CD4-positive, alpha-beta T cell (primary cell): ENCODE measurements around the gene PHRF1. TPM values are rescaled to one million over a fixed set of nuclear protein-coding genes. Genes with fewer than 3 reads are reported as not detected.

Experiments
- ATAC-seq: fragments of 200-7000 bp; cut with Tn5 transposase; one replicate; pipeline ENCODE4 v1.10.0; 2022; ENCODE audit warnings: mild to moderate bottlenecking; ENCODE audit not compliant: poor library complexity
- CTCF ChIA-PET: fragments of 350-600 bp; sonication (Branson Sonifier 250); formaldehyde crosslinking; loops from one replicate; lab custom pipeline; 2021; ENCODE audit warnings: antibody characterized with exemption, inconsistent platforms; lab: Charles Lee
- POLR2A ChIA-PET: fragments of 350-600 bp; sonication (Branson Sonifier 250); formaldehyde crosslinking; loops from one replicate; lab custom pipeline; 2021; ENCODE audit warnings: antibody characterized with exemption, inconsistent platforms; lab: Charles Lee
- DNase-seq, 14 experiments: peaks; one replicate each; pipeline ENCODE4 v3.0.0-alpha.2; 2013 to 2020; ENCODE audit warnings: mixed read lengths in 2 of 14
- H3K27ac ChIP-seq, 2 donors: one replicate each; pipeline versions ENCODE4 v1.5.1 to v1.7.0; 2013; ENCODE audit warnings: low read length in 2 of 2, low read depth in 1 of 2, mild to moderate bottlenecking in 1 of 2
- H3K27me3 ChIP-seq, 2 experiments: 1 replicate in 1 of 2; 2 replicates in 1 of 2; pipeline versions ENCODE4 v1.6.1 to v1.7.0; 2013; ENCODE audit warnings: low read length in 2 of 2, control low read depth in 1 of 2, mild to moderate bottlenecking in 1 of 2, moderate library complexity in 1 of 2; ENCODE audit not compliant: insufficient read depth in 2 of 2, control insufficient read depth in 1 of 2
- H3K36me3 ChIP-seq: one replicate; pipeline ENCODE4 v1.6.1; 2013; ENCODE audit warnings: low read length, control low read depth; ENCODE audit not compliant: insufficient read depth
- H3K4me1 ChIP-seq: one replicate; pipeline ENCODE4 v1.6.1; 2013; ENCODE audit warnings: low read length, control low read depth; ENCODE audit not compliant: insufficient read depth
- H3K4me3 ChIP-seq: one replicate; pipeline ENCODE4 v1.5.1; 2013; ENCODE audit warnings: mild to moderate bottlenecking, low read length, moderate library complexity
- H3K9me3 ChIP-seq, 2 experiments: 1 replicate in 1 of 2; 2 replicates in 1 of 2; pipeline versions ENCODE4 v1.6.1 to v1.7.0; 2013; ENCODE audit warnings: low read length in 2 of 2, mild to moderate bottlenecking in 2 of 2, control low read depth in 1 of 2, moderate library complexity in 1 of 2; ENCODE audit not compliant: control insufficient read depth in 1 of 2, insufficient read depth in 1 of 2
- H3K27ac Mint-ChIP-seq: one replicate; pipeline ENCODE4 v1.8.0; 2020; ENCODE audit warnings: mixed read lengths
- H3K27me3 Mint-ChIP-seq: one replicate; pipeline ENCODE4 v1.8.0; 2021; ENCODE audit warnings: mixed read lengths
- H3K36me3 Mint-ChIP-seq: one replicate; pipeline ENCODE4 v1.8.0; 2021; ENCODE audit warnings: low read depth, mixed read lengths
- H3K4me1 Mint-ChIP-seq: one replicate; pipeline ENCODE4 v1.8.0; 2021; ENCODE audit warnings: low read depth, mixed read lengths
- H3K4me3 Mint-ChIP-seq: one replicate; pipeline ENCODE4 v1.8.0; 2020; ENCODE audit warnings: mild to moderate bottlenecking, mixed read lengths
- H3K9me3 Mint-ChIP-seq: one replicate; pipeline ENCODE4 v1.8.0; 2020; ENCODE audit warnings: mixed read lengths
- intact Hi-C, 2 experiments: fragments of 100-400 bp; cut with DNase I in 1 of 2; cut with micrococcal nuclease in 1 of 2; formaldehyde crosslinking; loops; one replicate each; pipeline versions ENCODE4 v1.15.1 to v1.9.0; 2023 to 2025; cut with DNase I, micrococcal nuclease
- total RNA-seq, 174 experiments: library from RNA in 2 of 174; stranded (reverse) in 2 of 174; gene quantifications; one replicate each; pipeline ENCODE4 v1.2.3 and lab custom pipeline; 2021 to 2026
- TF ChIP-seq, protein P1 (sequence below): fragments of 200-600 bp; IDR thresholded peaks from one replicate; pipeline ENCODE4 v1.8.0; 2022; ENCODE audit warnings: antibody characterized with exemption, mild to moderate bottlenecking

PHRF1 gene
- total RNA-seq, 2 experiments from 2014 or later, result 37.1 to 37.6 TPM

DNA sequence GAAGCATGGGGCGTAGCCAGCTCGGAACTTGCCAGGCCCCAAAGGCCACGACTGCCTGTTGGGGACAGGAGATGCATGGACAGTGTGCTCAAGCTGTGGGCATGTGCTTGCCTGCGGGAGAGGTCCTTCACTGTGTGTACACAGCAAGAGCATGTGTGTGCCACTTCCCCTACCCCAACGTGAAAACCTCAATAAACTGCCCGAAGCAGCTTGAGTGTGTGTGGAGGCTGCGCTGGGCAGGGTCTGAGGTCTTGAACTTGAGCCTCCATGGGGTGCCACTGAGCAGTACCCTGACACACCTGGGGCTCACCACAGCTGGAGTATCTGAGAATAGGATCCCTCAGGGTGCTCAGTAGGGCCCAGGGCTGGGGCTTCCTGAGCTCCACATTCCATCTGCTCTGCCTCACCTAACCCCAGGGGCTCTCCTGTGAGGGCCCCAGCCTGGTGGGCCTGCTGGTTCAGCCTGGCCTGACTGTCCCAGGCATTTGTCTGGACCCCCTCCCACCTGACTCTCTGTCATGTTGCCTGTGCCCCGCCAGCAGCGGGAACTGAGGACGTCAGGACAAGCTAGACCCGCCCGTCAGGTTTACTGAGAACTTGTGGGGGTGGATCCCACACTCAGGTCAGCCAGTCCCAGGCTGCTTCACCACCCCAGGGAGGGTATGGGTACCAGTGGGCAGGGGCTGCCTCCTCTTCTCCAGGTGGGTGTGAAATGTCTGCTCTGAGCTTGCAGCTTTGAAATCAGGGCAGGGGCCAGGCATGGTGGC, 12.3 kb upstream of the PHRF1 start:
- Mint-ChIP-seq H3K4me1 (peaks cover 16% of the 10 kb centered on the region), H3K9me3 (no peaks in the 10 kb centered on the region), H3K27me3 (no peaks in the 10 kb centered on the region), H3K36me3 (peaks cover 9% of the 10 kb centered on the region), H3K27ac (no peak overlapping the region), H3K4me3 (peak overlapping the region; percentile 48)
- TF ChIP-seq, protein P1, sequence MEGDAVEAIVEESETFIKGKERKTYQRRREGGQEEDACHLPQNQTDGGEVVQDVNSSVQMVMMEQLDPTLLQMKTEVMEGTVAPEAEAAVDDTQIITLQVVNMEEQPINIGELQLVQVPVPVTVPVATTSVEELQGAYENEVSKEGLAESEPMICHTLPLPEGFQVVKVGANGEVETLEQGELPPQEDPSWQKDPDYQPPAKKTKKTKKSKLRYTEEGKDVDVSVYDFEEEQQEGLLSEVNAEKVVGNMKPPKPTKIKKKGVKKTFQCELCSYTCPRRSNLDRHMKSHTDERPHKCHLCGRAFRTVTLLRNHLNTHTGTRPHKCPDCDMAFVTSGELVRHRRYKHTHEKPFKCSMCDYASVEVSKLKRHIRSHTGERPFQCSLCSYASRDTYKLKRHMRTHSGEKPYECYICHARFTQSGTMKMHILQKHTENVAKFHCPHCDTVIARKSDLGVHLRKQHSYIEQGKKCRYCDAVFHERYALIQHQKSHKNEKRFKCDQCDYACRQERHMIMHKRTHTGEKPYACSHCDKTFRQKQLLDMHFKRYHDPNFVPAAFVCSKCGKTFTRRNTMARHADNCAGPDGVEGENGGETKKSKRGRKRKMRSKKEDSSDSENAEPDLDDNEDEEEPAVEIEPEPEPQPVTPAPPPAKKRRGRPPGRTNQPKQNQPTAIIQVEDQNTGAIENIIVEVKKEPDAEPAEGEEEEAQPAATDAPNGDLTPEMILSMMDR, result no peak
- H3K36me3 ChIP-seq, result peaks cover 10% of the 10 kb centered on the region
- H3K4me1 ChIP-seq, result peaks cover 34% of the 10 kb centered on the region
- H3K27me3 ChIP-seq, result no peaks in the 10 kb centered on the region
- peak in 1 of 14 experiments; percentile 26 for DNase-seq
- no peak for ATAC-seq
- intact Hi-C loops, result loop anchor here in 1 of 2 experiments (10.0 kb wide), 1 partner anchor 131 kb away; the partner anchor contains the start of genes DEAF1 and TMEM80
- no peak overlapping the region for H3K27ac ChIP-seq
- CTCF ChIA-PET, result no interaction called here
- POLR2A ChIA-PET, result interaction anchor here (3.9 kb wide), 1 partner anchor 12 kb away, joined by 25 read pairs; the partner anchor contains the start of gene PHRF1
- H3K9me3 ChIP-seq, result no peaks in the 10 kb centered on the region
- H3K4me3 ChIP-seq, result no peak overlapping the region

GRCh38 chr11:565921-566509, 10.3 kb upstream of the PHRF1 start:
- TF ChIP-seq, protein P1, result no peak
- CTCF ChIA-PET, result interaction anchor here (0.8 to 2.6 kb wide), 2 partner anchors 11 to 12 kb away, joined by 3 to 7 read pairs; no protein-coding TSS in a partner anchor
- H3K27ac Mint-ChIP-seq, result no peak overlapping the region

DNA sequence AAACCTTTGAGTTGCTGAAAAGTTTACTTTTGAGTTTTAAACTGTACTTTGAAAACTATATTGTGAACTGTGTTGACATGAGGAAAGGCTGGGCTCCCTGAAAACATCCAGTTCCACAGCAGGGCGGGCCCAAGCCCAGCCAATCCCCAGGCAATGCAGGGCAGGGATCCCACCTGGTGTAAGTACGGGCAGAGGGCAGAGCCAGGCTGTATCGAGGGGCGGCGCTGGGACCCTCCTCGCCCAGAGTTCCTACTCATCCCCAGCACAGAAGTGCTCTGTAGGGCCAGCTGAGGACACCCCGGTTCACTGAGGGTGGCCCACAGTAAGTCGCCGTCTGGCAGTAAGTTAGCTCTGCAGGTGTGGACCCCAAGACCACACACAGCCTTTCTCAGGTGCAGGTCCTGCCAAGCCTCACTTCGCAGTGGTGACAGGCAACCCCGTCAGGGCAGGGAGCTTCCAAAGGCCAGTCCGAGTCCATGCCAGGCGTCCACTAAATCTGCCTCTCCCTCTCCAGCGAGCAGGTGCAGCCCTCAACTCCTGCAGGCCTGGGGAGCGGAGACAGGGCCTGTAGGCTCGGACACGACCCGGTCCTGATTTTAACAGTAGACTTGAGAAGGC, 9.2 kb upstream of the PHRF1 start:
- Histone ChIP-seq H3K27ac (no peak overlapping the region), H3K4me3 (no peak overlapping the region), H3K9me3 (no peaks in the 10 kb centered on the region), H3K36me3 (peaks cover 10% of the 10 kb centered on the region), H3K27me3 (no peaks in the 10 kb centered on the region), H3K4me1 (peaks cover 20% of the 10 kb centered on the region)
- Mint-ChIP-seq H3K27me3 (no peaks in the 10 kb centered on the region), H3K4me1 (peaks cover 4% of the 10 kb centered on the region), H3K9me3 (no peaks in the 10 kb centered on the region), H3K4me3 (peak overlapping the region; percentile 83), H3K36me3 (peaks cover 4% of the 10 kb centered on the region), H3K27ac (peak overlapping the region; percentile 75)
- POLR2A ChIA-PET, result interaction anchor here (0.6 to 3.9 kb wide), 4 partner anchors 9 to 128 kb away, joined by 3 to 25 read pairs (median 14); partner anchors contain the start of genes DEAF1, PHRF1 and TMEM80
- DNase-seq, result no peak
- TF ChIP-seq, protein P1, result no peak
- ATAC-seq, result no peak
- CTCF ChIA-PET, result interaction anchor here (2.6 kb wide), 1 partner anchor 12 kb away, joined by 7 read pairs; no protein-coding TSS in a partner anchor
- intact Hi-C loops, result loop anchor here in 1 of 2 experiments (10.0 kb wide), 1 partner anchor 128 kb away; the partner anchor contains the start of genes DEAF1 and TMEM80

More at GRCh38 chr11:565921-566509, 10.3 kb upstream of the PHRF1 start:
- Histone ChIP-seq H3K36me3 (peaks cover 10% of the 10 kb centered on the region), H3K4me3 (no peak overlapping the region), H3K4me1 (peaks cover 28% of the 10 kb centered on the region), H3K9me3 (no peaks in the 10 kb centered on the region), H3K27me3 (no peaks in the 10 kb centered on the region), H3K27ac (no peak overlapping the region)
- Mint-ChIP-seq H3K9me3 (no peaks in the 10 kb centered on the region), H3K36me3 (peaks cover 9% of the 10 kb centered on the region), H3K4me1 (peaks cover 10% of the 10 kb centered on the region), H3K27me3 (no peaks in the 10 kb centered on the region), H3K4me3 (peak overlapping the region; percentile 45)
- intact Hi-C loops, result loop anchor here in 1 of 2 experiments (10.0 kb wide), 1 partner anchor 129 kb away; the partner anchor contains the start of genes DEAF1 and TMEM80
- no peak for ATAC-seq
- POLR2A ChIA-PET, result interaction anchor here (1.6 to 3.9 kb wide), 4 partner anchors 10 to 129 kb away, joined by 5 to 25 read pairs (median 14); partner anchors contain the start of genes DEAF1, PHRF1 and TMEM80
- DNase-seq, result peak in 1 of 14 experiments; percentile 38
